ENCODE results near the gene SLC25A21. TPM values are rescaled to one million over a fixed set of nuclear protein-coding genes. Genes with fewer than 3 reads are reported as not detected.

SLC25A21 gene
- total and polyA plus RNA-seq, 9 donors = 0.57 to 1.6 (median 1.1) TPM; not detected in 1

DNA sequence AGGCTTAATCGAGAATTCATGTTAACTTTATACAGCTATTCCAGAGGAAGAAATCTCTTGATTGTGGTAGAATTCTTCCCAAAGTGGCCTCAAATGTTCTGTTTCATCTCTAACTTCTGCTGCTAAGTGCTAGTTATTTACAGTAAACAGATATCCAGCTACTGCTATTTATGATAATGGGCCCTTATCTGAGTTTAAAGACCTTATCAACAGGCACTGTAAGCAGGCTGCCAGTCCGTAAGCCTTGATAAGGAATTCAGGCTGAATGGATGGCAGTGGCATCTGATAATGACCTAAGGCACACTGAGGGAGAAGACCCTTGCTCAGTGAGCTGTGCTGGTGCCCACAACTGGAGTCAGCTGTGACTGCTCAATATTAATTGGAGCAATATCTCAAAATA, 451.7 kb downstream of the SLC25A21 start:
- H3K9me3 ChIP-seq = no peaks in the 10 kb centered on the region
- DNase-seq = no peak
- WGBS, 3 donors = 70 to 82% (median 71%) methylated on average over 2 of the region's 2 CpGs
- H3K27ac ChIP-seq = no peak overlapping the region
- intact Hi-C loops (cut with DNase I) = no loop called here
- H3K4me3 ChIP-seq = no peak overlapping the region
- TF ChIP-seq, protein P1, sequence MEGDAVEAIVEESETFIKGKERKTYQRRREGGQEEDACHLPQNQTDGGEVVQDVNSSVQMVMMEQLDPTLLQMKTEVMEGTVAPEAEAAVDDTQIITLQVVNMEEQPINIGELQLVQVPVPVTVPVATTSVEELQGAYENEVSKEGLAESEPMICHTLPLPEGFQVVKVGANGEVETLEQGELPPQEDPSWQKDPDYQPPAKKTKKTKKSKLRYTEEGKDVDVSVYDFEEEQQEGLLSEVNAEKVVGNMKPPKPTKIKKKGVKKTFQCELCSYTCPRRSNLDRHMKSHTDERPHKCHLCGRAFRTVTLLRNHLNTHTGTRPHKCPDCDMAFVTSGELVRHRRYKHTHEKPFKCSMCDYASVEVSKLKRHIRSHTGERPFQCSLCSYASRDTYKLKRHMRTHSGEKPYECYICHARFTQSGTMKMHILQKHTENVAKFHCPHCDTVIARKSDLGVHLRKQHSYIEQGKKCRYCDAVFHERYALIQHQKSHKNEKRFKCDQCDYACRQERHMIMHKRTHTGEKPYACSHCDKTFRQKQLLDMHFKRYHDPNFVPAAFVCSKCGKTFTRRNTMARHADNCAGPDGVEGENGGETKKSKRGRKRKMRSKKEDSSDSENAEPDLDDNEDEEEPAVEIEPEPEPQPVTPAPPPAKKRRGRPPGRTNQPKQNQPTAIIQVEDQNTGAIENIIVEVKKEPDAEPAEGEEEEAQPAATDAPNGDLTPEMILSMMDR (IDR thresholded peaks at IDR 0.05) = no peak
- TF ChIP-seq EP300 (IDR thresholded peaks at IDR 0.05) (no peak), POLR2A (IDR thresholded peaks at IDR 0.05) (no peak)
- peaks cover 3% of the 10 kb centered on the region for H3K4me1 ChIP-seq (ENCODE audit: insufficient read depth)
- no peaks in the 10 kb centered on the region for H3K36me3 ChIP-seq
- no peaks in the 10 kb centered on the region for H3K27me3 ChIP-seq

DNA sequence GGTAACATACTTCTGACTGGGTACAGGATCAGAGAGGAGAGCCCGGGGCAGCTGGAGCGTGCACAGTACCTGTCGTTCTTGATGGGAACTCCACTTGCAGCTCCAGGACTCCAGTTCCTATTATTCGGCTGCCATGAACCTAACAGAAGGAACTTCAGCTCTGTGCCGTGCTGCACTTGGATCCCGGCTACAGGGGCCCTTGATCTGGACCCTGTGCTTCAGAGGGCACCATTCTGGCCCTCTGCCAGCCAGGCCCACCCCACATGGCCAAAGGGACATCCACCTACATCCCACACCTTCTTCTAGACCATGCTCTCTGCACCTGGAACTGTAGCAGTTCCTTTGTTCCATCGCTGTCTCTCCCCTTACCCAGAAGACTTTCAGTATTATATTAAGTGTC, 452.6 kb downstream of the SLC25A21 start:
- WGBS, 3 donors = 91 to 93% (median 92%) methylated on average over 7 of the region's 7 CpGs

DNA sequence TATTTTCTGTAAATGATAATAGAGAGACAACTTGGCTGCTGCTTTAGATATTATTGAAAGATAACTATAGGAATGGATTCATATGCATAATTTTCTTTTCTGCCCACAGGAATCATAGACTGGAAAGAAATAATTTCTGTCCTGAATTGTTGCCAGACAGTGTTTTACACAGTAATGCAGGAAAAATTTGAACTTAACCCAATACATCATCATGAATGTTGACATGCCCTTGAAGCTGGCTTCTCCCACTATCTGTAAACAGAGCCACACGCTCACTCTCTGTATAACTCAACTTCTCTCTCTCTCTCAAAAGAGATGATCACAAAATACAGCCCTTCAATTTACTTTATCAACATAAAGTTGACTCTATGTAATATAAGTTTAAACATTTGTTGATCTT, 454.2 kb downstream of the SLC25A21 start:
- Histone ChIP-seq H3K4me3 (no peak overlapping the region), H3K27me3 (no peaks in the 10 kb centered on the region), H3K9me3 (no peaks in the 10 kb centered on the region), H3K4me1 (ENCODE audit: insufficient read depth) (peaks cover 3% of the 10 kb centered on the region), H3K36me3 (no peaks in the 10 kb centered on the region), H3K27ac (no peak overlapping the region)
- TF ChIP-seq, protein P1 (IDR thresholded peaks at IDR 0.05) = no peak
- TF ChIP-seq EP300 (IDR thresholded peaks at IDR 0.05) (no peak), POLR2A (IDR thresholded peaks at IDR 0.05) (no peak)
- intact Hi-C loops (cut with DNase I) = no loop called here
- WGBS, 3 donors = 0 to 17% (median 13%) methylated on average over 1 of the region's 1 CpG
- no peak for DNase-seq

More for the DNA sequence above, 452.6 kb downstream of the SLC25A21 start:
- H3K27me3 ChIP-seq = no peaks in the 10 kb centered on the region
- TF ChIP-seq POLR2A (IDR thresholded peaks at IDR 0.05) = no peak
- TF ChIP-seq, protein P1 (IDR thresholded peaks at IDR 0.05) = no peak
- TF ChIP-seq EP300 (IDR thresholded peaks at IDR 0.05) = no peak
- H3K4me3 ChIP-seq = no peak overlapping the region
- peaks cover 3% of the 10 kb centered on the region for H3K4me1 ChIP-seq (ENCODE audit: insufficient read depth)
- H3K36me3 ChIP-seq = no peaks in the 10 kb centered on the region
- DNase-seq = no peak
- no peaks in the 10 kb centered on the region for H3K9me3 ChIP-seq
- H3K27ac ChIP-seq = no peak overlapping the region
- intact Hi-C loops (cut with DNase I) = no loop called here

DNA sequence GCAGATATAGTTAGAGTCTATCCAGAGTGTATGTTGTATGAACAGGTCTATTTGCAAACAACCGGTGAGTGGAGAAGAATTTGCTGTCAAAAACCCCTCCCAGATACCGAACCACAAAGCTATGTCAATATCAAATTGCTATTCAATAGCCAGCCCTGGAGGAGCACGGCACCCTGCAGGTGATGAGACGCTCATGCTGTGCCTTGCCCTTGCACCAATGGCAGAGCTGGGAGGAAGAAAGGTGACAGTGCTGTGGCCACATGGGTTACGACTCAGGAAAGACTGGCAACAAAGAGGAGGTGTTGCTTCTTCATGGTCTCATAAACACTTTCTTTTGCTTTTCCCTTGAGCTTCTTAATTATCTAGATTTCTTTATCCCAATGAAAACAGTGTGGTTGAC, 455.0 kb downstream of the SLC25A21 start:
- TF ChIP-seq, protein P1 (IDR thresholded peaks at IDR 0.05) = no peak
- TF ChIP-seq EP300 (IDR thresholded peaks at IDR 0.05) (no peak), POLR2A (IDR thresholded peaks at IDR 0.05) (no peak)
- intact Hi-C loops (cut with DNase I) = no loop called here
- Histone ChIP-seq H3K4me1 (ENCODE audit: insufficient read depth) (peaks cover 3% of the 10 kb centered on the region), H3K9me3 (no peaks in the 10 kb centered on the region), H3K27me3 (no peaks in the 10 kb centered on the region), H3K27ac (no peak overlapping the region), H3K4me3 (no peak overlapping the region), H3K36me3 (no peaks in the 10 kb centered on the region)
- no peak for DNase-seq
- WGBS, 3 donors = 77 to 84% (median 77%) methylated on average over 5 of the region's 5 CpGs

Data from ovary (tissue), 9 donors.